Fibroblast of peridontal ligament (primary cell): ENCODE measurements around the gene KCNJ5.

Experiments used
- DNase-seq: peaks from one replicate; pipeline ENCODE4 v3.0.0-alpha.2; 2010; ENCODE audit errors: extremely low read depth

KCNJ5 gene

DNA sequence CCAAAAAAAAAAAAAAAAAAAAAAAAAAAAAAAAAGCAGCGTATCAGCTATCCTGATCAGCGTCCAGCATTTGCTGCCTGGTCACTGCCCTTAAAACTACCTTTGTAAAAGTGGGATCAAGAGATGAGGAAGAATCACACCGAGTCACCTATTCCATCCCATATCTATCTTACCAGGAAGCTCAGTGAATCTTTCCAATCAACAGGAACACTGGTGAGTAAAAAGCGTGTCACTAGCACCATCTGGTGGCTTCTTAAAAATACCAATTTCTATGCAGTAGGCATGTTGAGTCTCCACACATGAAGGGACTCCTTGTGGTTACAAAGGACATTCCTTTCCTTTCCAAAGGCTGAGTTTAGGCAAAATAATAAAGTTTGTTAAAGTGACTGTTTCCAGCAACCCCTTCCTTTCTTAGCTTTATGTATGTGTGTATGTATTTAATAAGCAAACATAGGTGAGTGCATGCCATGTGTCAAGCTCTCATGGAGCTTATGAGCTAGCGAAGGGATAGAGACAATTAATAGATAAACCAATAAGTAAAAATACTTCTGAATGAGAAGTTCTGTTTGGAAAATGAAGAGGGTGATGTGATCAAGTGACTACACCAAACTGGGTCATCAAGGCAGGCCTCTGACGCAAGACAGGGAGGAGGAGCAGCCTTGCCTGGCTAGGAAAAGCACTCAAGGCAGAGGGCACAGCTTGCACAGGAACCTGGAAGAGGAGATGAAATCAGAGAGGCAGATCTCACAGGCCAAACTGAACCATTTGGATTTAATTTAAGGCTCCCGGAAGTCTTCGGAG, 65.4 kb downstream of the KCNJ5 start:
- DNase-seq, result peak; percentile 85

DNA sequence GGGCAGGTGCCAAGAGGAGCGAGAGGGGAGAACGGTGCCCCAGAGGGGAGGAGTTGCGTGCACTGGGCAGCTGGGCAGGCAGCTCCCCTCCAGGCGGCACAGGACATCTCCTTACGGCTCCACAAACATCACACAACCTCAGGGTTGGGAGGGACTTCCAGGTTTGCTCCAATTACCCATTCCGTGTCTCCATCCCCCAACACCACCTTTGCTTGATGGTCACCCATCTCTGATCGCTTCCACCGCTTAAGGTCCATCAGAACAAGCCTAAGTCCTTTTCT, 66.0 kb downstream of the KCNJ5 start:
- no peak for DNase-seq

DNA sequence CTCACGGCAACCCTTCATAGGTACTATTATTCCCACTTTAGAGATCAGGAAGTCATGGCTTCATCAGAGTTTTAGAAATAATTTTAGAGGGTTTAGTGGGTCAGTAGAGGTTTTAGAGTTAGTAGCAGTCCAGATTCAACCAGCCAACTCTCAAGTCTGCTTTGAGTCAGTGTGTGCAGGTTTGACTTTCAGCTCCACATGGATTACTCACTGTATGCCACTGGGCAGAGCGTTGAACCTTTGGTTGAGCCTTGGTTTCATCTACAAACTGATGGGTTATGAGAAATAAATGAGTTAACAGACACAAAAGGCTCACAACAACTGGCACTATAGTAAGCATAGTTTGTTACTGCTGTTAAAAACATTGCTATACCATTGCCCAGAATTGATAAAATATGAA, 70.5 kb downstream of the KCNJ5 start:
- DNase-seq, result no peak

DNA sequence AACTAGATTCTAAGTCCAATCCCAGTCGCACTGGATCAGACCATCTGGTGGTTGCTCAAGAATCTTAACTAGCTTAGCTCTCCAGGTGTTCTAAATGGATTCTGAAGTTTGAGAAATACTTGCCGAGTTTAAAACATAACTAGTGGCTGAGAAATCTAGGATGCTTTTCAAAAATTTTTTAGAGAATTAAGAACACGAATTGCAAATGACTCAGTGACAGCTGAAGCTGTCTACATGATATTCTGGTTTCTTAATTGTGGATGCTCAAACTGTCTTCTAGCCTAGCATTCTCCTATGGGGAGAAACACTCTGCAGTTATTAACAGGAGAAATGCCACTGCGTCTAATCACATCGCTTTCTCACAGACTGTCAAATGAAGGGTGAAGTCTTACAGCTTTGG, 71.7 kb downstream of the KCNJ5 start:
- no peak for DNase-seq

DNA sequence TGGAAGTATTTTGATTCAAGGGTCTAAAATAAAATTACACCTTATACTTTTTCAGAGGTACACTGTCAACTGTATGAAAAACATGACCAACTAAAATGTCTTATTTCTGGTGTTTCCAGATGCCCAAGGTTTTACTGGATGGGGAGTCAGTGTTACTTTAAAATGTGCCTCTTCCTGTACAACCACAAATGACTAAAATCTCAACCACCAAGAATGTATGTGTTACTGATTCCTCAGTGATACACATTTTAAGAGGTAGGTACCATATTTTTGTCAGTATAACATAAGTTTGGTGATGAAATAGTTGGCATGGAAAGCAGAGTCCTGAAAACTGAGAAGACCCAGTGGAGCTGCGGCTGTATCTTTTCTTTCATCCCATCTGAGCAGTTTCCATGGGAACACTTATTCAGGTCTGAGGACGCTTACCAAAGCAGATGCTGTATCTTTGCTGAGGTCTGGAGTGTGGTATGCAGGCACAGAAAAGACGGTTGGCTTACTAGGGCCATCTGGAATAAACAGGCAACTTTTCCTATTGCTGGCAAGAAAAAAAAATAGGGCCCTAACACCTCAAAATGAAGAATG, 72.7 kb downstream of the KCNJ5 start:
- peak; percentile 56 for DNase-seq

DNA sequence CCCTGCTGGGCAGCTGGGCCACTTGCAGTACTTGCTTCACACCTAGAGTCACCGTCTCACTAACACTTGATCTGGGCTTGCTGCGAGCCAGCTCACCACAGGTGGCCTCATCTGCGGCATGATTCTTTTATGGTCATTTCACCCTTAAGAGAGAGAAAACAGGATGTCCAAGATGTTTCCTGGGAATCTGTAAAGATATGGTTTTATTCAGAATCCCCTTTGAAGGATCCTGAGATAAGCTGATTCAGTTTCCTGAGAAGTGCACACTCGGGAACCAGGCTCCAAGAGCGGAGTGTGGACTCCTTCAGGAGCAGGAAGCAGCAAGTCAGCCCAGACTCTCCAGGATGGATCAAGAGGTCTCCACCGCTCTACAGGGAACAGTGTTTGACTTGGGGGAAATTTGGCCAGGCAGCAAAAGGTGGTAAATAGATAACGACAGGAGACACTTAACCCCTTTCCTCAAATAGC, 73.3 kb downstream of the KCNJ5 start:
- DNase-seq, result no peak

DNA sequence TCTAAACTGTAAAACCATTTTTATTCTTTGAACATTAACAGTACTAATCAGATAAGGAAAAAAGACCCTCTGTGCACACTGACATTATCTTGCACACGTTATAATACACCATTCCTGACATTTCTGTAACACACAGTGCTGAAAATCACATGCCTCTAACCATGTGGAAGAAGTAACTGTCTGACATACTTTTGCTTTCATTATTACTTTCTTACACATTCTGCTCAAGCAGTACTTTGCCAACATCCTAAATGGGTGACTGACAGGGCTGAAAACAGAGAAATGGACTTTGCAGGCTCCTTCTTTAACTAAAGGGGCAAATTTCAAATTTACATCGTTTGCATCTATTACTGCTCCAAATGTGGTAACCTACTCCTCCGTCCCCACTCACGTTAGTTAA, 74.3 kb downstream of the KCNJ5 start:
- peak; percentile 32 for DNase-seq

DNA sequence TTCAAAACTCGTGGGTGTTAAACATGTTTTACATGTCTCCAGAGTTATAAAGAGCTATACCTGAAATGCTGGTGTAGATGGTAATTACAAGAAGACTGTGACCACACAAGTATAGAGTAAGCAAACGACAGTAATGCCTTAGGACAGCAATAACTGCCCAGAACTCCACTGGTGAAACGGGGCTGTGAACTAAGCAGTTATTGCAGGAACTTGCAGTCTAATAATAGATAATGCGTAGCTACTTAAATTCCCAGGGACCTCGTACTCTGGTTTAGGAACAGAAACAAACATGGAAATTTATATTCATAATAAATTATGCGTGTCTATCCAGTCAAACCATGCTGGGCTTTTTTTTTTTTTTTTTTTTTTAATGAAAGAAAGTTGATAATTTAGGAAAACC, 76.4 kb downstream of the KCNJ5 start:
- no peak for DNase-seq

DNA sequence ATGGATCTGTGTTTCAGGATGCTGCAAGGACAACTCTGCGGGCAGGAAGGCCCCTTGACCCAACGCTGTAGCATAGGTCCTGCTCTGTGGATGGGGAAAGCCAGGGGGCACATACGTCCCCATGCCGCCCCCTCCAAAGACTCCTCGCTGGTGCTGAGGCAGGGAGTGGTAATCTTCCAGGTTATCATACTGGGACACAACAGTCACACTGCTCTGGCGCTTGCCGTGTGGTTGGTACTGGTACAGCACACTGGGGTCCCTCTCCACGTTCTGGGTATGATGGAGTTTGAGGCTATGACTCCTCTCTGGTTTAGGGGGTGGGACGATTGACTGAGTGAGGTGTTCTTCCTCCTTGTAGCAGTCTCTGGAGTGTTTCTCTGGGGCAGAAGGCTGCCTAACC, 77.8 kb downstream of the KCNJ5 start:
- no peak for DNase-seq
